ENCODE measurements around the gene GABBR2. TPM values are rescaled to one million over a fixed set of nuclear protein-coding genes. Genes with fewer than 3 reads are reported as not detected.
"Not testable (repeated sequence)": the region's sequence is repeated elsewhere in the genome, so short reads cannot be mapped to it uniquely, and the experiment has no call there.

Gene GABBR2
- total RNA-seq, 1 donor from 2014 or later, result 42.7 TPM

DNA sequence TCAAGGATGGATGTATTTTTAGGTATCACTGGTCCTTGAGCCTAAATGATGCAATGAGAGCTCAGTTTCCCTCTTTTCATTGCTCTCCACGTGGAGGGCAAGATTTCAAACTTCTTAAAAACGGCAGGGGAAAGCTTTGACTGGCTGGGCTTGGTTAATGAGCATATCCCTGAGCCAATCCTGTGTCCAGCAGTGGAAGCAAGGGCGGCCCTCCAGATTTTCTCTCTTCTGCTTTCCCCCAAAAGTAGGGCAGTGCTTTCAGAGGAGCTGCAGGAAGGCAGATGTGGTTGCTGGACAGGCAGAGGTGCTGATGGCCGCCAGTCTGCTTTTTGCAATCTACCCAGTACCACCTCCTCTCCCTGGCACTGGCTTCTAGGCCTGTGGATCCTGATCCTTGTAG, 423.3 kb downstream of the GABBR2 start:
- DNase-seq, result peak; percentile 8

DNA sequence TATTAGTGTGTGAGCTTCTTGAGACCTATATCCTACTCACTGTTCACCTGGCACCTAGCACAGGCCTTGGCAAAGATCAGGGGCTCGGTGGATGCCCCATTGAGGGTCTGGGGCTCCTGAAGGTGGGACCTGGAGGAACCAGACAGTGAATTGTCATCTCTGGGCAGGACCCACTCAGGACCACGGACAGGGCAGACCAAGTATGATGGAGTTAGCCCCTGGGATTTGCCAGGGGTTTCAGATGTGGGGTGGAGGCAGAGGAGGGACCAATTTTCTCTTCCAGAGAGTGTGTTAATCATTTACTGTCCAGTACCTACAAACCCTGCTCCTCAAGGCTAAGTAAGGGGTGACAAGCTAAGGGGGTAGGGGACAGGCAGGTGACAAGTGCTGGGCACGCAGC, 424.0 kb downstream of the GABBR2 start:
- DNase-seq, result no peak

DNA sequence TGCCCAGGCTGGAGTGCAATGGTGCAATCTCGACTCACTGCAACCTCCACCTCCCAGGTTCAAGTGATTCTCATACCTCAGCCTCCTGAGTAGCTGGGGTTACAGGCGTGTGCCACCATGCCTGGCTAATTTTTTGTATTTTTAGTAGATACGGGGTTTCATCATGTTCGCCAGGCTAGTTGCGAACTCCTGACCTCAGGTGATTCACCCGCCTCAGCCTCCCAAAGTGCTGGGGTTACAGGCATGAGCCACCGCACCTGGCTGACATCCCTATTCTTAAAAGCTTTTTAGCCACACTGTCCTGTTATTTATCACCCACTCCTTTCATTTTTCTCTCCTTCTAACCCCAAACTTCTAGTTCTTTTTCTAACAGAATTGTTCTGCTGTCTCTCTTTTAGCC, 425.6 kb downstream of the GABBR2 start:
- not testable (repeated sequence) for DNase-seq

DNA sequence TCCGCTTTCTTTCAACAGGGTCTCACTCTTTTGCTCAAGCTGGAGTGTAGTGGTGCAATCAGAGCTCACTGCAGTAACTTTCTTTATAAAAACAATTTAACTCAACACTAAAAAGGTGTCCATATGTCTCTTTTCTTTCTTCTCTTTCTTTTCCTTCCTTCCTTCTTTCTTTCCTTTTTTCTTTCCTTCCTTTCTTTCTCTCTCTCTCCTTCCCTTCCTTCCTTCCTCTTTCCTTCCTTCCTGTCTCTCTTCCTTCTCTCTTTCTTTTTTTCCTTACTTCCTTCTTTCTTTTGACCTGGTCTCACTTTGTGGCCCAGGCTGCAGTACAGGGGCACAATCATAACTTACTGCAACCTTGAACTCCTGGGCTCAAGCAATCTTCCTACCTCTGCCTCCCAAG, 427.5 kb downstream of the GABBR2 start:
- DNase-seq, result no peak

DNA sequence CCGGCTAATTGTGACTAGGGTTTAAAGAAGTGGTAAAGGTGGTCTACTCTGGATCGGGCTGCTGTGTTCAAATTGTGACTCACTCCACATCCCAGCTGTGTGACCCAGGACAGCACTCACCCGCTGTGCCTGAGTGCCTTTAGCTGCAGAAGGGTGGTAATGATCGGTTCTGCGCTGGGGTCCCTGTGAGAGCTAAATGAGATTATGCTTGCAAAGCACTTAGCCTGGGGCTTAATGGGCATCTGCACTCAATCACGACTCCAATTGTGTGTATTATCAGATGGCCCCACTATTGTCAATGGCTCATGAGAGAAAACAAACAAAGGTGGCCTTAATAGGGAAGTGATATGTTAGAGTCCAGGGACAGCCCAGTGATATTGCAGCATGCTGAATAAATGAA, 428.2 kb downstream of the GABBR2 start:
- DNase-seq, result no peak

DNA sequence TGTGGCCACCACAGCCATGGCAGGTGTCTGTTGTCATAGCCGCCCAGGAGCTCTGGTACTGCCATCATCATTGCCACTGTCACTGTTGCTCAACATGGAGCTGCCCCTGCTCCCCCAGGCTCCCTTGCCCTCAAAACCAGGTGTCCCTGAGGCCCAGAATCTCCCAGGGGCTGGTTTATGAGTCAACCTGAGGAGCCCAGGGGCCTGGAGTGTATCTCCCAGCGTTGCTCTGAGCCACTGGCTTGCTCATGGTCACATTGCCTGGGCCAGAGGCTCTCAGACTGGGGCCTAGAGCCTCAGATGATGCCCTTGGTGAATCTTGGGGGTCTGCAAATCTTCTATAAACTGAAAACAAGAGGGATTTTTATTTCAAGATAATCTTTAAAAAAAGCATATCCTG, 428.6 kb downstream of the GABBR2 start:
- DNase-seq, result no peak

DNA sequence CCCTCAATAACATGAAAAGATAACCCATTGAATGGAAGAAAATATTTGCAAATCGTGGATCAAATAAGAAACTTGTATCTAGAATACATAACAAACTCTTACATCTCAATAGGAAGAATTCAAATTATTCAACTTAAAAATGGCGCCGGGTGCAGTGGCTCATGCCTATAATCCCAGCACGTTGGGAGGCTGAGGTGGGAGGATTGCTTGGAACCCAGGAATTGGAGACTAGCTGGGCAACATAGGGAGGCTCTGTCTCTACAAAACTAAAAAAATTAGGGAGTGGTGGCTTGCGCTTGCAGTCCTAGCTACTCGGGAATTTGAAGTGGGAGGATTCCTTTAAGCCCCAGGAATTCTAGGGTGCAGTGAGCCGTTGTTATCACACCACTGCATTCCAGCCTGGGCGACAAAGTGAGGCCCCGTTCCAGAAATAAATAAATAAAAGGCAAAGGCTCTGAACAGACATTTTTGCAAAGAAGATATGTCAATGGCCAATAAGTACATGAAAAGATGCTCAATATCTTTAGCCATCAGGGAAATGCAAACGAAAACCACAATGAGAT, 431.7 kb downstream of the GABBR2 start:
- no peak for DNase-seq

DNA sequence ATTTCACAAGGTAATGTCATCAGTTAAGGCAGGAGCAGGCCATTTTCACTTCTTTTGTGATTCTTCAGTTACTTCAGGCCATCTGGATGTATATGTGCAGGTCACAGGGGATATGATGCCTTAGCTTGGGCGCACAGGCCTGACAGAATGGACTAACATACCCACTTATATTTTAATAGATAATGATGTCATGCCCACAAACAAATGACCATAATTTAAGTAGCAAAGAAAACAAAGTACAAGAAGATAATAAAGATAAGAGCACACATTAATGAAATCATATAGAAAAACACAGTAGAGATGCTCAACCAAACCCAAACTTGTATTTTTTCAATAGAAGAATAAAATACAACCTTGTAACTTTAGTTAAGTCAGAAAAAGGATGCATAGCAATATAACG, 433.6 kb downstream of the GABBR2 start:
- no peak for DNase-seq

DNA sequence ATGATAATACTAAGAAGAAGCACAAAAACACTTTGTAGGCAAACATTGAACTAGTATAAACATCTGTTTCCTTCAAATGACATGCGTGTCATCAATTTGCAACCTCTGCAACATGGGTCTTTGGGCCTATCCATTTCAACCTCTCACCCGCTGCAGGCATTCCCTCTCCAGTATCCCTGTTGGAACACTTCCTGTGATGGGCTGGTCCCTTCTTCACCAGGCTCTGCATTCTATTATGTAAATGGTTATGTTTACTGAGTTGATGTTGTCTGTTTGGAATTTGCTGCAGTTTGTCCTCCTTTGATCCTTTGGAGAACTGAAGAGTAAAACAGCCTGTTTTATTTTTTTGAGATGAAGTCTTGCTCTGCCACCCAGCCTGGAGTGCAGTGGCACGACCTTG, 436.7 kb downstream of the GABBR2 start:
- DNase-seq, result no peak

DNA sequence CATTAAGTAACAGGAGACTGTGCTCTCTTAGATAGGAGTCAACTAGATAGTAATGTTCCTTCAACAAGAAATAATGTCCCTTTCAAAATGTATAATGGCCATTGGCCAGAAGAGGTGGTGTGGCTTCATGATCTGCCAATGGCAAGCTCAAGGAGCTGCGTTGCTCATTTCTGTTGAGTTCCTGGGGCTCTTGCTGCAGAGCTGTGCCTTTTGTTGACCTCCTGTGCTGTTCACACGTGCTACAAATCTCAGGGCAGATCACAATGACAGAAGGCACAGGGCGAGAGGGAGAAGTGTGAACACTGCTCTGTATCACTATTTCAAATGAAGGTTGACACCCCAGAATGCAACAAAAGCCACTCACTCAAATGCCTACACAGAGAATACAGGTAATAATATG, 437.3 kb downstream of the GABBR2 start:
- DNase-seq, result no peak

DNA sequence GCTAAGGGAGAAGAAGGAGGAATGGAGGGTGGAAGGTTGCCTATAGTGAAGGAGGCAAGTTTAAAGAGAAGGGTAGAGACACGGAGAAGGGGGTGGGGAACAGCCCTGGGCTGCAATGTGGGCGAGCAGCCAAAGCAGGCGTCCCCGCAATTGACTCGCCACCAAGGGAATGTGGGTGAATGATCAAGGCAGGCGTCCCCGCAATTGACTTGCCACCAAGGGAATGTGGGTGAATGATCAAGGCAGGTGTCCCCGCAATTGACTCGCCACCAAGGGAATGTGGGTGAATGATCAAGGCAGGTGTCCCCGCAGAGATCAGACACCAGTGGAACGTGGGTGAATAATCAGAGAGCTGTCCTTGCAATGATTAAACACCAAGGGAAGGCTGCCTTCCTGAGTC, 438.5 kb downstream of the GABBR2 start:
- not testable (repeated sequence) for DNase-seq

DNA sequence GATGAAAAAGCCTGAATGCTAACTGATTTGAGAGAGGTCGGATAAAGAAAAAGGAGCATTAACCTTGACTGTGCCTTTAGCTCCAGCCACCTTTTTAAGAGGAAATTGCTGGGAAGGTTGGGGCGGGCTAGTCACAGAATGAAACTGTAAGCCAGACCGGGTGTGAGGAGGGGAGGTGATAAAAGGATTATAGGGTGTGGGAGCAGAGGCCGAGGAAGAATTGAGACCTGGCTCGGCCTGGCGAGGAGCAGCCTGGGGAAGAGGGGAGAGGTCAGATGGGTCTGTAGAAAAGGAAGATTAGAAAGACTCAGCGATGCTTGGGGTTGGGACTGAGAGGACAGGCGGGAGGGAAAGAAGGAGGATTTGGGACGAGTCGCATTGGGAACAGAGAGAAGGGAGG, 439.1 kb downstream of the GABBR2 start:
- not testable (repeated sequence) for DNase-seq

DNA sequence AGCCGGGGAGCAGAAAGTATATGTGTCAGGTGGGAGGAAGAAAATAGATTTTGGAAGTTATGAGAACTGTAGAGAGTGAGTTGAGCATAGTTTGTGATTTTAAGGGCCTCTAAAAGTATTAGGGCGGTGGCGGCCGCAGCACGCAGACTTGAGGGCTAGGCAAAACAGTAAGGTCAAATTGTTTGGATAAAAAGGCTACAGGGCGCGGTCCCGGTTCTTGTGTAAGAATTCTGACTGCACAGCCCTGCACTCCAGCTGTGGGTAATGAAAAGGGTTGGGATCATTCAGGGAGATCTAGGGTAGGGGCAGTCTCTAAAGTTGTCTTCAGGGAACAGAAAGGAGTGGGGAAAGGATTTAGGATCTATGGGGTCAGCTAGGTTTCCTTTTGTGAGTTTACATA, 441.2 kb downstream of the GABBR2 start:
- not testable (repeated sequence) for DNase-seq

DNA sequence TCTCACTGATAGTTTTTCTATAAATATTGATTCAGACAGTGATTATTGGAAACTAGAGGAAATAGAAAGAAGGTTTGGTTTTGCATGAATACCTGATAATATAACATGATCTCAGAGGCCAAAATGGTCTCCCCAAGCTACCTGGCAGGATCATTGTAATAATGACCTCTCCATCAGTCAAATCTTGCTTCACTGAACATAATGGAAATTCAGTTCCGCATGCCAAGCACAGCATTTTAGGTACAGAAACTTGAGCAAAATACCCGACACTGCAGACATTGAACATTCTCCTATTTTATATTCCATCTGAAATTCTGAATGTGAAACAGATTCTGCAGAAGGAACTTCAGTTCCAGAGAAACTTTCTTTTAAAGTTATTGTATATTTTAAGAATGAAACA, 444.2 kb downstream of the GABBR2 start:
- no peak for DNase-seq

DNA sequence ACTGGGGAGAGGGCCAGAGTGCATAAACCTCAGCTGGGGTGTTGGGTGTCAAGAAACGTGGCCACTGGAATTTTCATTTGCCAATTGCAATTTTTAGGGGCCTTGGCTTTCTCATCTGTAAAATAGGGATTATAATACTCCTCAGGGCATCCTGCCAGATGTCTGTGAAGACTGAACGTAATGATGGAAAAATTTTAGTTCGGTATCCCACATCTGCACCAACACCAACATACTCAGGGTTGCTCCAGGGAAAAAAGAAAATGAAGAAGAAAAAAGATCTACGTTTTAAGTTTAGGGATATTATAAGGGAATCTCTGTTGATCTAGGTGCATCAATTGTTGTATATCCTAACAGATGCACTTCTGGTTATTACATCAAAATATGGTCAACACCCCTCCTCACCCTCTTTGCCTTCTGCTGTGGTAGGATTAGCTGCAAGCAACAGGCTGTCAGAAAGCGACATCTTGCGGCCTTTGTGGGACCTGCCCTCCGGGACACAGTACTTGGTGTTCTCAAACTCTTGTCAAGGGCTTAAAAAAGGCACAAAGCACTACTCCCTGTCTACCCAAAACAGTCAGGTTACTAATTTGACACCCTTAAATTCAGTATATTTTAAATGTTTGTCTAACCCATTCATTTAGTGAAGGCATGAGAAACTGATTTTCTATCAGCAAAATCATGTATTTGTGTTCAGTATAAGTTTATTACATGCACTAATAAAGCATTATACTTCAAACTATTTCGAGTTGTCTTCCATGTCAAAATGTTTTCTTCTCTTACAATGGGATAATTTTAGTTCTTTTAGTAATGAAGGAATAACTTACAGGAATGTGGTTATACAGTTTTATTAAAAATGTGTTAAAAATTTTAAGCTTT, 445.0 kb downstream of the GABBR2 start:
- DNase-seq, result peak; percentile 45

DNA sequence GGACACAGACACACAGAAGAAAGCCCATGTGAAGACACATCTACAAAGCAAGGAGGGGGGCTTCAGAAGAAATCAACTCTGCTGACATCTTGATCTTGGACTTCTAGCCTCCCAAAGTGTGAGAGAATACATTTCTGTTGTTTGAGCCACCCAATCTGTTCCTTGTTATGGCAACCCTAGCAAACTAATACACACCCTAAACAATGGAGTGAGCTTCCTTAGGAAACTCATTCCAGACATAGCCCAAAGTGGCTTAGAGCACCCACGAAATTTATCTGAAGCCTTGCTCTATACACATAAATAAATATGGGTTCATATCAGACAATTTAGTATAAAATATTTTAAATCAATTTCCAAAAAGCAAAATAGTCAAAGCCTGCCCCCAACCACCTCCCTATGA, 445.7 kb downstream of the GABBR2 start:
- DNase-seq, result no peak

DNA sequence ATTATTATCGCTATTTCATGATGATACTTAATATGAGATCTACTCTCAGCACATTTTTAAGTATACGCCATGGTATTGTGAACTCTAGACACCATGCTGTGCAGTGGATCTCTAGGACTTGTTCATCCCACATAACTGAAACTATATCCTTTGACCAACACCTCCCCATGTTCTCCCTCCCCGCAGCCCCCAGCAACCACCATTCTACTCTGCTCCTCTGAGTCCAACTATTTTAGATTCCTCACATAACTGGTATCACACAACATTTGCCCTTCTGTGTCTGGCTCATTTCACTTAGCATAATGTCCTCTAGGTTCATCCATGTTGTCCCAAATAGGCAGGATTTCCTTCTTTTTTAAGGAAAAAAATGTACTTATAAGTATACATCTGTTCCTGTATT, 446.7 kb downstream of the GABBR2 start:
- no peak for DNase-seq

DNA sequence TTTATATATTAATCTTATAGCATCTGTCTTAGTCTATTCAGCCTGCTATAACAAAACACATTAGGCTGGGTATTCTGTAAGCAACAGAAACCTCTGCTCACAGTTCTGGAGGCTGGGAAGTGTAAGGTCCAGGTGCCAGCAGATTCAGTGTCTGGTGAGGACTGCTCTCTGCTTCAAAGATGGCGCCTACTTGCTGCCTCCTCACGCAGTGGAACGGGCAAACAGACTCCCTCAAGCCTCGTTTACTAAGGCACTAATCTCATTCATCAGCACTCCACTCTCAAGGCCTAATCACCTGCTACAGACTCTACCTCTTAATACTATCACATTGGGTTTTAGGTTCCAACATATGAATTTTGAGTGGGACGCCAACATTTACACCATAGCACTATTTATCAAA, 448.1 kb downstream of the GABBR2 start:
- no peak for DNase-seq

DNA sequence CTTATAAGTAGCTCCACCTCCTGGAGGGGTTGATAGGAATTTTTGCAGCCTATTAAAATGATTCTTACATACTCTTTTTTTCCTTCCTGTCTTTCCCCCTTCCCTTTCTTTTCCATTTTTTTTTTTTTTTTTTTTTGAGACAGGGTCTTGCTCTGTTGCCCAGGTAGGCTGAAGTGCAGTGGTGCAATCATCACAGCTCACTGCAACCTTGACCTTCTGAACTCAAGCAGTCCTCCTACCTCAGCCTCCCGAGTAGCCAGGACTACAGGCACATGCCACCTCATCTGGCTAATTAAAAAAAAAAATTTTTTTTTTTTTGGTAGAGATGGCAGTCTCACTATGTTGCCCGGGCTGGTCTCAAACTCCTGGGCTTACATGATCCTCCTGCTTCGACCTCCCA, 448.9 kb downstream of the GABBR2 start:
- DNase-seq, result no peak

DNA sequence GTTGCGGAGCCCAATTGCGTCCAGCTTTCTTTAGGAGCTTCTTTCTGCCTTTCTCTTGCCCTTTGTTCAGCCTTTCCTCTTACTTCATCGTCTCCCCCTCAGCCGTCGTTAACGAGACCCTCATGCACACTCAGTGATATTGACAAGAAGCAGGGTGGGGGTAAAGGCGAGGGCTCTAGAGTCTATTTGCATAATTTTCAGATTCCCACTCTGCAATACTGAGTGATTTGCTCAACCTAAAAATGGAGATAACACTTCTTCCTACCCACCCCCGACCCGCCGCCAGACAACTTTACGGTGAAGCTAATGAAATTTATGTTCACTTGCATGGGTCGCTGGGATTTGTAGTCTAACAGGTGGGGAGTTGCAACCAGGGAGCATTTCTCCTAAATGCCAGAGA, 452.0 kb downstream of the GABBR2 start:
- no peak for DNase-seq

DNA sequence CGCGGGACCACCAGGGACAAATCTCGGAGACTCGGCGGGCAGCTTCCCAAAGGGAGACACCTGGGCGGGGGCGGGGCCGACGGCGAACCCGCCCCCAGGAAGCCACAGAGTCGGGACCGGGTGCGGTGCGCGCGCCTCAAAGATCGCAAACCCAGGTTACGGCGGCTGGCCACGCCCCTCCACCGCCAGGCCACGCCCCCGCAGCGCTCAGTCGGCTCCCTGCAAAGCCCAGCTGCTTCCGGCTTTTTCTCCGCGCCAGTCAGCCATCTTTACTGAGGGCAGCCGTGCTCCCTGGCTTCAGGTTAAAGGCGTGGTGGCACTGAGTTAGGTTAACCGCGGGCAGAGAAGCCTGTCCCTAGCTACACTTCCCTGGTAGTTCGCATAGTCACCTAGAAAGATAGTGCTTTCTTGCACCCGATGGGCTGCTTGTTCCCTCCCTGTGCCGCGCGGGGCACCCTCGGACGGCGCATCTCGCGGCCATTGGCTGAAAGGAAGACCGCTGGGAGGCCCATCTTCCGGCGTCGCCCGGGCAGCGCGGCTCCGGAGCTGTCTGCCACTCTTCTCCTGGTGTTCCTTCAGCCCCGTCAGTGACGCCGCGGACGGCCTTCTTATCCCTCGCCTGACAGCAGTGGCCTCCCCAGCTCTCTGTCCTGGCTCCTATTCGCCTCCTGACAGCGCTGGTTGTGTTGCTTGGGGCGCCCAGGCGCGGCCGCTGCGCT, 453.0 kb downstream of the GABBR2 start, which contains the start of gene TBC1D2:
TSS of gene TBC1D2 (minus strand) at position 72 of the 719 bp plus-strand sequence. CDS start 108 bp downstream, outside the sequence.
- DNase-seq, result peak; percentile 92

DNA sequence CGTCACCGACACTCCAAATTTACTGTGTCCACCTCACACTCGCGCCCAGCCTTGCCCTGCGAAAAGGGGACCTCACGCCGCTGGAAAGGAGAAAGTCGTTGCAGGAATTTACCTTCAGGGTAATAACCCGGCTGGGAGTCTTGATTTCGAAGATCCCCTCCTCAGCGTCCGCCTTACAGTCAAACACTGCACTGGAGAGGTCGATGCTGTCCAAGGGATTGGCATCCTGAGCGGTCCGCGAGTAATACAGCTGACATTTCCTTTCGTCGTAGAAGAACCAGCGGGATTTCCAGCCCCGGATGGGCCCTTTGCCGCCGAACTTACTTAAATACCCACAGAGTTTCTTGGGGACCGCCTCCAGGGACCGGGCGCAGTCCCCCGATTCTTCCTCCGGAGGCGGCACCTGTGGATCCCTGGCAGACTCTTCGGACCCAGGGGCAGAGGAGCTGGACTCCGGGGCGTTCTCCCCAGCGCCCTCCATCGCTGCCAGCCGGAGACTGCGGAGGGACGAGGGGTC, 453.6 kb downstream of the GABBR2 start:
- DNase-seq, result no peak

All from occipital lobe (tissue), 2 donors.